VCaP (cell line): ENCODE measurements around the gene DNAJB6.

Experiments
- H3K27ac ChIP-seq: fragments of 450-650 bp; 2 replicates; pipeline ENCODE4 v1.5.1; 2017
- CTCF ChIP-seq: fragments of 450-650 bp; conservative IDR thresholded peaks from 2 replicates; pipeline ENCODE4 v1.5.1; 2017; ENCODE audit warnings: mild to moderate bottlenecking, moderate library complexity

DNAJB6 gene

GRCh38 chr7:157297185-157297584, 39.6 kb upstream of the DNAJB6 start:
- no peak overlapping the region for H3K27ac ChIP-seq

GRCh38 chr7:157299317-157299612, 37.5 kb upstream of the DNAJB6 start:
- TF ChIP-seq CTCF, result no peak
- no peak overlapping the region for H3K27ac ChIP-seq

More at GRCh38 chr7:157297185-157297584, 39.6 kb upstream of the DNAJB6 start:
- no peak for TF ChIP-seq CTCF

GRCh38 chr7:157299613-157300368, 37.0 kb upstream of the DNAJB6 start:
- no peak overlapping the region for H3K27ac ChIP-seq
- TF ChIP-seq CTCF, result no peak

GRCh38 chr7:157300369-157300825, 36.4 kb upstream of the DNAJB6 start:
- no peak for TF ChIP-seq CTCF
- H3K27ac ChIP-seq, result no peak overlapping the region

GRCh38 chr7:157301610-157302120, 35.1 kb upstream of the DNAJB6 start:
- no peak for TF ChIP-seq CTCF
- no peak overlapping the region for H3K27ac ChIP-seq

- H3K27ac ChIP-seq, result no peak overlapping the region
- no peak for TF ChIP-seq CTCF
Measured at GRCh38 chr7:157306846-157307838, 29.7 kb upstream of the DNAJB6 start.
